Skeletal muscle satellite cell (primary cell): ENCODE results near the gene DENND2D.

Source experiments
- H3K27me3 ChIP-seq: 2 replicates; pipeline ENCODE4 v1.7.0; 2013; ENCODE audit warnings: low read length; ENCODE audit not compliant: control insufficient read depth, insufficient read depth
- H3K36me3 ChIP-seq: 2 replicates; pipeline ENCODE4 v1.7.0; 2013; ENCODE audit warnings: mild to moderate bottlenecking, control low read depth, low read length; ENCODE audit not compliant: insufficient read depth
- H3K4me1 ChIP-seq: 2 replicates; pipeline ENCODE4 v1.7.0; 2013; ENCODE audit warnings: low read length; ENCODE audit not compliant: control insufficient read depth, insufficient read depth
- H3K4me2 ChIP-seq: 2 replicates; pipeline ENCODE4 v1.7.0; 2013; ENCODE audit warnings: mild to moderate bottlenecking, low read length
- H3K4me3 ChIP-seq: 2 replicates; pipeline ENCODE4 v1.7.0; 2013; ENCODE audit warnings: low read length
- H3K9ac ChIP-seq: 2 replicates; pipeline ENCODE4 v1.7.0; 2013; ENCODE audit warnings: mild to moderate bottlenecking, low read depth, low read length, moderate library complexity
- H3K9me3 ChIP-seq: replicated peaks from 2 replicates; pipeline ENCODE4 v1.7.0; 2013; ENCODE audit warnings: mild to moderate bottlenecking, control low read depth, low read length

Gene DENND2D

DNA sequence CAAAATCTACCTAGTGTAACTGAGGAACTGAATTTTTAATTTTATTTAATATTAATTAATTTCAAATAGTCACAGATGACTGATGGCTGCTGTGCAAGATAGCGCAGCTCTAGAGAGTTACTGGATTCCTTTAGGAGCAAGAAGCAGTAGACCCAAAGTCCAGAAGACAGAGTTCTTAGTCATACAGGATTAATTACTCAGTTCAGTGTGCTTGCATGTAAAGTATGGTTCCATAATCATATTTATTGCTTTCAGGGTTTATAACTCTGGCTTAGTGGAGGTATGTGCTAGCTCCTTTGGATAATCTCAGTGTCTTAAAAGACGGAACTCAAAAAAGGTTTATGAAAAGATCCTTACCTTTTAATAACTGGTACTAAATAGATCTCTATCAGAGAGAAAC lies 43.0 kb downstream of the DENND2D start:
- H3K36me3 ChIP-seq: peaks cover 44% of the 10 kb centered on the region
- H3K9me3 ChIP-seq: no peaks in the 10 kb centered on the region
- no peaks in the 10 kb centered on the region for H3K4me1 ChIP-seq
- no peak overlapping the region for H3K9ac ChIP-seq
- H3K4me2 ChIP-seq: no peak overlapping the region
- no peaks in the 10 kb centered on the region for H3K27me3 ChIP-seq
- H3K4me3 ChIP-seq: no peak overlapping the region

GRCh38 chr1:111154021-111154999 lies 46.1 kb downstream of the DENND2D start:
- no peaks in the 10 kb centered on the region for H3K27me3 ChIP-seq
- H3K9ac ChIP-seq: no peak overlapping the region
- H3K9me3 ChIP-seq: no peaks in the 10 kb centered on the region
- no peak overlapping the region for H3K4me2 ChIP-seq
- no peak overlapping the region for H3K4me3 ChIP-seq
- H3K36me3 ChIP-seq: peaks cover 38% of the 10 kb centered on the region
- no peaks in the 10 kb centered on the region for H3K4me1 ChIP-seq

GRCh38 chr1:111151838-111152237 lies 48.6 kb downstream of the DENND2D start:
- Histone ChIP-seq H3K36me3 (peaks cover 44% of the 10 kb centered on the region), H3K27me3 (no peaks in the 10 kb centered on the region), H3K9me3 (no peaks in the 10 kb centered on the region), H3K4me3 (no peak overlapping the region), H3K4me2 (no peak overlapping the region), H3K9ac (no peak overlapping the region), H3K4me1 (no peaks in the 10 kb centered on the region)

DNA sequence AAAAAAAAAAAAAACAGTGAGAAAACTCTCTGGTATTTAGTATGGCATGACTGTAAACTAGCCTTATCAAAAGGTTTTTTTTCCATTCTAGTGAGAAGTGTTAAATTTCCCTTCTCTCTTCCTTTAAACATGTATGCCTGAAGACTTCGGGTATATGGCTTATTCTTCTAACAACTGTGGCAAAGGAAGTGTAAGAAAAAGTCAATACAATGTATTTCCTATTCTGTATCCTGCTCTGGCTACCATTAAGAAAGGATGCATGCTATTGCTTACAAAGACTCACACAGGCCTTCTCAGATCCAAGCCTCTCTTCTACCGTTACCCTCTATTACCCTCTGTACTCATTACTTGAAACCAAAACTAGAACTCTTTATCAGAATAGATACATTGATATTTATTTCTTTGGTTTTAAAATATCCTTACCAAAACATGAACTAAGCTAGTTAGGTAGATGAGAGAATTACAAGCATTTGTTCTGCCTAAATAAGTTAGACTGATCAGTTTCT lies 52.0 kb downstream of the DENND2D start:
- H3K36me3 ChIP-seq: peaks cover 31% of the 10 kb centered on the region

DNA sequence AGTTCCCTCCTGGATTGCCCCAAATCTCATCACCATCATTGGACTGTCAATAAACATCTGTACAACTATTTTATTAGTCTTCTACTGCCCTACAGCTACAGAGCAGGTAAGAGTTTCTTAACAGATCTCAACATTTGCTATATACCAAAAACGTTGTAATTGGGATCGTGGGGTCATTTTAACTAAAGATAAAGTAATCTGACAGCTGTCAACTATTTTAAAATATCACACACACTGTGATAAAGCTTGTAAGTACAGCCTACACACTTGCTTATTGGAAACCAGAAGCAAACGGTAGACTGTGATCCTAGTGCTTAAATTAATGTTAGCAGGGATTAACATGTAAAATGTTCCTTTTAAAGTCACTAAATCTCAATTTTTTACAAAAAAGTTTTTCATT lies 52.5 kb downstream of the DENND2D start:
- Histone ChIP-seq H3K4me3 (no peak overlapping the region), H3K36me3 (peaks cover 26% of the 10 kb centered on the region), H3K9ac (no peak overlapping the region), H3K4me1 (no peaks in the 10 kb centered on the region), H3K4me2 (no peak overlapping the region), H3K27me3 (no peaks in the 10 kb centered on the region), H3K9me3 (no peaks in the 10 kb centered on the region)

More for the DNA sequence above, 52.0 kb downstream of the DENND2D start:
- Histone ChIP-seq H3K4me1 (no peaks in the 10 kb centered on the region), H3K27me3 (no peaks in the 10 kb centered on the region), H3K9ac (no peak overlapping the region), H3K9me3 (no peaks in the 10 kb centered on the region), H3K4me2 (no peak overlapping the region), H3K4me3 (no peak overlapping the region)

DNA sequence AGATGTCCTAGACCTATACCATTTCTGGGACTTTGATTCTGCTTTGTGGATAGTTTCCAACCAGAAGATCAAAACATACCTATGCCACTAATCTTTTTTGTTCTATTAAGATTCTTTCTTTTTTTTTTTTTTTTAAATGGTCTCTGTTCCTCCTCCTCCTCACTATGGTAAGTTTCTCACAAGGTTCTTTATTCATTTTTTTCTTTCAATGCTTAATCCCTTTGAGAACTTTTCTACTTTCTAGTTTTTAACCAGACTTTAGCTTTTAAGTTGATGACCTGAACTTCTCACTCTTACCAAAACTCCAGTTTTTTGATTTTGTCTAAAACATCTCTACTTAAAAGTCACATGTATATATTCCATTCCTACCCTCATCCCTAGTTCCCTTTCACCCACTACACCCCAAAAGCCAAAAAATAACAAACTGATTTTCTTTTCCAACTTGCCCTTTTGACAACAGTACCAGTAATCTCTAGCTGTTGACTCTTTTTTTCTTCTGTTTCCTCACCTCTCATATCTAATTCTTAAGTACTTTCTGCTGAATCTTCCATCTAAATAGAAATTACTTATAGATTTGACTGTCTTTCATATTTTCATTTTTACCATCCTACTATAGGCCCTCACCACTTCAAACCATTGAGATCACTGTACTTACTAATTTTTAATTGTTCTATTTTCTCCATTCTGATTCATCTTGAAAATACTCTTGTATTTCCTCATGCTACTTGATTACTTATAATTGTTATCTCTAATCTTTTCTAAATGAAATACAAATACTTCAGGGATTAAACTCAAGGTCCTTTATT lies 54.3 kb downstream of the DENND2D start:
- Histone ChIP-seq H3K9me3 (no peaks in the 10 kb centered on the region), H3K4me1 (peaks cover 13% of the 10 kb centered on the region), H3K9ac (no peak overlapping the region), H3K27me3 (no peaks in the 10 kb centered on the region), H3K4me2 (no peak overlapping the region), H3K4me3 (no peak overlapping the region), H3K36me3 (peaks cover 22% of the 10 kb centered on the region)

DNA sequence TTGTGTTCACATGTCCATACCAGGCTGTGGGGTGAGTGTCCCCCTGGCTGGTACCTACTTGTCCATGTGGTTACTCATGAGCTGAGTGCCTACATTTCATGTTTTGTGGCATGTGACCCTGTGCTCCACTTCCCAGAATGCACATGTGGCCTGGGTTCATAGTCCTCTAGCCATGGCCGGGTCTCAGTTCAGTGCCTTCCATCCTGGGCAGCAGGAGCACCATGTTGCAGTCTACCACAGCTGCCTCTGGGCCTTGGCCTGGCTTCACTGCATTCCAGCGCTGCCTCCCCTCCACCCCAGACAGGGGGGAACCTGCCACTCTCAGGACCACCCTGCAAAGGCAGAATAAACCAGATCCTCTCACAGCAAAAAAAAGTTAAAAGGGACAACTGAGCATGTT lies 54.9 kb downstream of the DENND2D start:
- H3K4me1 ChIP-seq: peaks cover 14% of the 10 kb centered on the region
- no peaks in the 10 kb centered on the region for H3K9me3 ChIP-seq
- H3K36me3 ChIP-seq: peaks cover 22% of the 10 kb centered on the region
- H3K9ac ChIP-seq: no peak overlapping the region
- no peaks in the 10 kb centered on the region for H3K27me3 ChIP-seq
- H3K4me2 ChIP-seq: no peak overlapping the region
- no peak overlapping the region for H3K4me3 ChIP-seq

DNA sequence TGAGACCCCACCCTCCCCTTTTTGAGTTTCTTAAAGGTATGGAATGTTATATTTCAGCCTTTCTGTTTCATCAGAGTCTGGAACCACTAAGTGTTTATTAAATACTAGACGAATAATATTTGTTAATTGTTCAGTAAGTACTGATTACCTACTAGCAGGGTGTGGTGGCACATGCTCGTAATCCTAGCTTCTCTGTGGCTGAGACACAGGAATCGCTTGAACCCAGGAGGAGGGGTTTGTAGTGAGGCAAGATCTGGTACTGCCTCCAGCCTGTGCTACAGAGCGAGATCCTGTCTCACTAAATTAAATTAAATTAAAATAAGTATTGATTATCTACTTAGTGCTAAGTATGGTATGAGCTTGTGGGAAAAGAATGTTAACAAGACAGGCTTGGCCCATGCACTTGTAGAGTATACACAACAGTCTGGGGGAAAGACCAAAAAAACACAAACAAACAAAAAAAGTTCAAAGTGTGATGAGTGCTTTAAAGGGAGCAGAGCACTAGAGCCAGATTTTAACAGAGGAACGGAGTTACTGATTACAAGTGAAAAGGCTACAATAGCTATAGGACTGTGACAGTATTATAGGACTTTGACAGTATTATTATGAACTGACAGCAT lies 58.0 kb downstream of the DENND2D start:
- Histone ChIP-seq H3K36me3 (peaks cover 1% of the 10 kb centered on the region), H3K9ac (no peak overlapping the region), H3K27me3 (no peaks in the 10 kb centered on the region), H3K4me2 (peak overlapping the region; percentile 85), H3K4me1 (peaks cover 19% of the 10 kb centered on the region), H3K9me3 (no peaks in the 10 kb centered on the region), H3K4me3 (no peak overlapping the region)

DNA sequence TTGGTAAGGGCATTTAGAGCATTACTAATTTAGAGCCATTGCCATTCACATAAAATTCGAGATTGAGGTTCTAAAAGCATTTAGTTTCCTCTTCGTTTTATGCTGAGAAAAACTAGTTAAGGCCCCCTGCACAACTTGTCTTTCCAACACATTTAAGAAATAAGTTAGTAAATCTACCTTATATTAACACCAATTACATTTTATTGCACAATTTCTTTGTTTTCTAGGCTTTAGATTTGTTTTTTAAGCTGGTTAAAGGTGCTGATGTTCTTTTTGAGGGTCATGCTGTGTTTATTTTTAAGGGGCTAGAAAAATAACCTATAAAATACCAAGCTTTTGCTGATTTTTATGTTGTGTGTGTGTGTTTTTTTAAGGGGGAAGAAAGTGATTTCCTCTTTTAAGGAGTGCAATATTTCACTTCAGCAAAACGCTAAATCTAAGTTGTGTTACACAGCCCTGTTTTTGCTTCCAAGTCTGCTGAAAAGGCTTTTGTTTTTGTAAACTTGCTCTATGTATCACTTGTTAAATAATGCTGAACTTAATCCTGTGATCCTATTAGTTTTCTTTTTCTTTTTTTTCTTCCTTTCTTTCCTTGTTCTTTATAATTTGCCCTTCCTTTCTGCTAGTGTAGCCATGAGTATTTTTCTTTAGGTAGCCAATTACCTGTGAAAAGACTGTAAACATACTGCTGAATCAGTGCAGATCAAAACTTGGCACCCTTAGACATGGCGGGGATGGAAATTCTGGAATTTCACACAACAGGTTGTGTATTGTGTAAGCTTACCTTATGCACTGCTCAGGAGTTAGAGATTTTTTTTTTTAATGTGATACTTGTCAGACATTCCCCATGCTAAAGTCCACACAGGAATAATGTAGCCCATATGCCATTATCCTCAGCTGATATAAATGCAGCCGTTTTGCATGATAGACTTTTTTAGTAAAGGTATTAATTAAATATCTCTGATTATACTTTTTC lies 58.9 kb downstream of the DENND2D start:
- H3K4me3 ChIP-seq: peak overlapping the region; percentile 93
- H3K27me3 ChIP-seq: no peaks in the 10 kb centered on the region
- H3K4me1 ChIP-seq: peaks cover 19% of the 10 kb centered on the region
- peak overlapping the region; percentile 93 for H3K9ac ChIP-seq
- H3K36me3 ChIP-seq: peaks cover 3% of the 10 kb centered on the region
- peak overlapping the region; percentile 85 for H3K4me2 ChIP-seq
- no peaks in the 10 kb centered on the region for H3K9me3 ChIP-seq

GRCh38 chr1:111140680-111140967 lies 59.8 kb downstream of the DENND2D start:
- Histone ChIP-seq H3K4me1 (peaks cover 19% of the 10 kb centered on the region), H3K27me3 (no peaks in the 10 kb centered on the region)

More at GRCh38 chr1:111140680-111140967, 59.8 kb downstream of the DENND2D start:
- H3K4me3 ChIP-seq: peak overlapping the region; percentile 93
- H3K4me2 ChIP-seq: peak overlapping the region; percentile 85
- peaks cover 8% of the 10 kb centered on the region for H3K36me3 ChIP-seq
- H3K9ac ChIP-seq: peak overlapping the region; percentile 93
- no peaks in the 10 kb centered on the region for H3K9me3 ChIP-seq
